ENCODE data around the gene NELFA.

- no peak for TF ChIP-seq CTCF (IDR thresholded peaks at IDR 0.05)
- no peak for TF ChIP-seq POLR2A (IDR thresholded peaks at IDR 0.05)
Observed at GRCh38 chr4:1994938-1995337, 13.8 kb downstream of the NELFA start.

Measured in heart left ventricle (tissue), 13 donors.